ENCODE results near the gene RAET1L. TPM values are rescaled to one million over a fixed set of nuclear protein-coding genes. Genes with fewer than 3 reads are reported as not detected.

RAET1L gene
- polyA plus RNA-seq, 1 donor (not counting 4 experiments of a cell fraction or from before 2014, with no cell fraction given): 6.9 TPM

DNA sequence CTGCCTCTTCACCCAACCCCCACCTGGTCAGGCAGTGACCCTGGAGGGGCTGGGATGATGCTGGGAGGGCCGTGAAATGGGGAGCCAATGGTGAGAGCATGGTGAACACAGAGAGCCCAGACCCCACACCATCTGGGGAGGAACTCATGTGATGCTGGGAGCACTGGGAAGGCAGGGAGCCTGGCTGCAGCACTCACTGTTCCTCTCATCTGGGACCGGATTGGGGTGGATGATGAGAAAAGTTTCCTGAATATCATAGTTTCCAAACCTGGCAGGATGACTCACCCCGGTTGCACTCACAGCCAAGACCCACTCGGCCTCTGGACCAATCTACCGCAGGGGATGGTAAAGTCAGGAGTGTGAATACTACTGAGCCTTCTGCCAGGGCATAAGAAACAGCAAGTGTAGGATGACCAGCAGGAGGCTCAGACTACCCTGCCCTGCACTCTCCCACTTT lies 39.8 kb downstream of the RAET1L start:
- Histone ChIP-seq H3K27ac (ENCODE audit: control insufficient read depth, insufficient read depth, low read length) (no peak overlapping the region), H3K4me3 (ENCODE audit: control insufficient read depth in 2 of 3, extremely low read depth in 1 of 3, insufficient read depth in 2 of 3, low read depth in 1 of 3, low read length in 3 of 3) (no peak overlapping the region), H3K9me1 (ENCODE audit: control insufficient read depth, extremely low read depth, insufficient read depth, low read length) (no peaks in the 10 kb centered on the region), H4K20me1 (ENCODE audit: control insufficient read depth, extremely low read depth, insufficient read depth, low read length) (no peaks in the 10 kb centered on the region), H3K9ac (ENCODE audit: control insufficient read depth, extremely low read depth, insufficient read depth, low read length) (no peak overlapping the region), H3K4me1 (ENCODE audit: control insufficient read depth, extremely low read depth, insufficient read depth, low read length) (peaks cover 10% of the 10 kb centered on the region), H3K9me3 (ENCODE audit: control insufficient read depth, low read depth, low read length) (peaks cover 6% of the 10 kb centered on the region), H3K4me2 (ENCODE audit: control insufficient read depth, extremely low read depth, insufficient read depth, low read depth, low read length) (no peak overlapping the region), H3K79me2 (ENCODE audit: control insufficient read depth, insufficient read depth, low read length) (no peaks in the 10 kb centered on the region), H3K36me3 (ENCODE audit: control insufficient read depth in 2 of 2, extremely low read depth in 1 of 2, insufficient read depth in 2 of 2, low read length in 2 of 2) (no peaks in the 10 kb centered on the region), H3K27me3 (ENCODE audit: control insufficient read depth, extremely low read depth, insufficient read depth, low read length) (peaks cover 80% of the 10 kb centered on the region), H2AFZ (ENCODE audit: control insufficient read depth, low read length) (no peak overlapping the region)
- dilution Hi-C loops (cut with MboI; ENCODE audit: extremely low pct_ligation_motif_present, low sequenced_read_pairs): no loop called here
- FAIRE-seq (no peak), DNase-seq (ENCODE audit: low read depth, low spot score) (no peak)
- no peak for TF ChIP-seq EZH2 (IDR thresholded peaks at IDR 0.05; ENCODE audit: low read length)
- TF ChIP-seq, protein P1, sequence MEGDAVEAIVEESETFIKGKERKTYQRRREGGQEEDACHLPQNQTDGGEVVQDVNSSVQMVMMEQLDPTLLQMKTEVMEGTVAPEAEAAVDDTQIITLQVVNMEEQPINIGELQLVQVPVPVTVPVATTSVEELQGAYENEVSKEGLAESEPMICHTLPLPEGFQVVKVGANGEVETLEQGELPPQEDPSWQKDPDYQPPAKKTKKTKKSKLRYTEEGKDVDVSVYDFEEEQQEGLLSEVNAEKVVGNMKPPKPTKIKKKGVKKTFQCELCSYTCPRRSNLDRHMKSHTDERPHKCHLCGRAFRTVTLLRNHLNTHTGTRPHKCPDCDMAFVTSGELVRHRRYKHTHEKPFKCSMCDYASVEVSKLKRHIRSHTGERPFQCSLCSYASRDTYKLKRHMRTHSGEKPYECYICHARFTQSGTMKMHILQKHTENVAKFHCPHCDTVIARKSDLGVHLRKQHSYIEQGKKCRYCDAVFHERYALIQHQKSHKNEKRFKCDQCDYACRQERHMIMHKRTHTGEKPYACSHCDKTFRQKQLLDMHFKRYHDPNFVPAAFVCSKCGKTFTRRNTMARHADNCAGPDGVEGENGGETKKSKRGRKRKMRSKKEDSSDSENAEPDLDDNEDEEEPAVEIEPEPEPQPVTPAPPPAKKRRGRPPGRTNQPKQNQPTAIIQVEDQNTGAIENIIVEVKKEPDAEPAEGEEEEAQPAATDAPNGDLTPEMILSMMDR (optimal IDR thresholded peaks at IDR 0.05 in 1 of 3, IDR thresholded peaks at IDR 0.05 in 1 of 3, conservative IDR thresholded peaks at IDR 0.05 in 1 of 3; ENCODE audit: extremely low read depth in 1 of 3, insufficient read depth in 2 of 3, low read length in 3 of 3): no peak

DNA sequence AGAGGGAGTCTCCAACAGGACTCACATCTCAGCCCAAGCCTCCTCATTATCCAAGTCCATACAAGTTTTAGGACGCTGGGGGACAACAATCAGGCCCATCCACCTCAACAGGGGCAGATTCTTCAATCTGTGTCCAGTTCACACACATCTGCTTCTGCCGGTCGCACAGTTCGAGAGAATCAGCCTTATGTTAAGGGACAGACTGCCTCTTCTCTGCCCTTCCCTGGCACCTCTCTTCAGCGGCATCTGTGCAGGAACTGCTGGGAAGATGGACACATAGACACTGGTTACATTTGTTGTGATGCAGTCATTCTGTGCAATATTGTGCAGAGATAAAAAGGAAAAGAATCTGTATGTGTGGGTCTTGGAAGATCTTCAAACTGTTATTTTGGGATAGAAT lies 40.6 kb downstream of the RAET1L start:
- peaks cover 72% of the 10 kb centered on the region for H3K27me3 ChIP-seq (ENCODE audit: control insufficient read depth, extremely low read depth, insufficient read depth, low read length)
- H3K27ac ChIP-seq (ENCODE audit: control insufficient read depth, insufficient read depth, low read length): no peak overlapping the region
- H2AFZ ChIP-seq (ENCODE audit: control insufficient read depth, low read length): no peak overlapping the region
- H3K4me3 ChIP-seq (ENCODE audit: control insufficient read depth in 2 of 3, extremely low read depth in 1 of 3, insufficient read depth in 2 of 3, low read depth in 1 of 3, low read length in 3 of 3): no peak overlapping the region
- peaks cover 6% of the 10 kb centered on the region for H3K9me3 ChIP-seq (ENCODE audit: control insufficient read depth, low read depth, low read length)
- H3K4me1 ChIP-seq (ENCODE audit: control insufficient read depth, extremely low read depth, insufficient read depth, low read length): peaks cover 3% of the 10 kb centered on the region
- H3K36me3 ChIP-seq (ENCODE audit: control insufficient read depth in 2 of 2, extremely low read depth in 1 of 2, insufficient read depth in 2 of 2, low read length in 2 of 2): no peaks in the 10 kb centered on the region
- no peaks in the 10 kb centered on the region for H4K20me1 ChIP-seq (ENCODE audit: control insufficient read depth, extremely low read depth, insufficient read depth, low read length)
- no peaks in the 10 kb centered on the region for H3K9me1 ChIP-seq (ENCODE audit: control insufficient read depth, extremely low read depth, insufficient read depth, low read length)
- H3K4me2 ChIP-seq (ENCODE audit: control insufficient read depth, extremely low read depth, insufficient read depth, low read depth, low read length): no peak overlapping the region
- DNase-seq (ENCODE audit: low read depth, low spot score): no peak
- H3K79me2 ChIP-seq (ENCODE audit: control insufficient read depth, insufficient read depth, low read length): no peaks in the 10 kb centered on the region
- no peak for FAIRE-seq
- dilution Hi-C loops (cut with MboI; ENCODE audit: extremely low pct_ligation_motif_present, low sequenced_read_pairs): no loop called here
- no peak overlapping the region for H3K9ac ChIP-seq (ENCODE audit: control insufficient read depth, extremely low read depth, insufficient read depth, low read length)
- TF ChIP-seq, protein P1 (optimal IDR thresholded peaks at IDR 0.05 in 1 of 3, IDR thresholded peaks at IDR 0.05 in 1 of 3, conservative IDR thresholded peaks at IDR 0.05 in 1 of 3; ENCODE audit: extremely low read depth in 1 of 3, insufficient read depth in 2 of 3, low read length in 3 of 3): no peak
- no peak for TF ChIP-seq EZH2 (IDR thresholded peaks at IDR 0.05; ENCODE audit: low read length)
